Tracheal epithelial cell (primary cell): ENCODE data around the gene TRIP4. TPM values are rescaled to one million over a fixed set of nuclear protein-coding genes. Genes with fewer than 3 reads are reported as not detected.

Source experiments
- total RNA-seq: library from RNA; depleted of rRNA; stranded (reverse); fragments of >200 nt; gene quantifications from 2 replicates; pipeline ENCODE4 v1.2.1, GENCODE V29; 2014

TRIP4 gene
- total RNA-seq: 7.5 and 9.2 TPM in 2 replicates

DNA sequence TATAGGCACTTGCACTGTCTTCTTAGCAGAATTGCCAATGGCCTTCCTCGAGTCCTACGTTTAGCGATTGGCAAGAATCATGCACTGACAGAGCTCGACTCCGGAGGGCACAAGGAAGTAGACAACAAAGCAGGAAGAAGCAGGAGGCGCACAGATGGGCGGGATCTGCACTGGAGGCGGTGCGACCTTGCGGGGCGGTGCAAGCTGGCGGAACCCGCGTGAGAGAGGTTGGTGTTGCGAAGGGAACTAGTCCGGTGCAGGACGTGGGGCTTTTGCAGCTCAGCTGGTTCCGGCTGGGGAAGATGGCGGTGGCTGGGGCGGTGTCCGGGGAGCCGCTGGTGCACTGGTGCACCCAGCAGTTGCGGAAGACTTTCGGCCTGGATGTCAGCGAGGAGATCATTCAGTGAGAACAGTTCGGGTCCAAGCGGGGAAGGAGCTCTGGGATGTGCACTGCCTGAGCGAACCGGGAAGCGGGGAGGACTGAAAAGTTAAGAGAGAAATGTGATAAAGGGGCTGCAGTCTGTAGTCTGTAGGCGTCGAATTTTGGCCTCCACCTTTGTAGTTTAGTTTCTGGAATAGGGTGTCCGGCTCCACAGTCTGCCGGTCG is at the start of gene TRIP4:
Gene TRIP4 (plus strand): TSS at position 275 of the 607 bp plus-strand sequence. CDS start 28 bp downstream, at position 303.

DNA sequence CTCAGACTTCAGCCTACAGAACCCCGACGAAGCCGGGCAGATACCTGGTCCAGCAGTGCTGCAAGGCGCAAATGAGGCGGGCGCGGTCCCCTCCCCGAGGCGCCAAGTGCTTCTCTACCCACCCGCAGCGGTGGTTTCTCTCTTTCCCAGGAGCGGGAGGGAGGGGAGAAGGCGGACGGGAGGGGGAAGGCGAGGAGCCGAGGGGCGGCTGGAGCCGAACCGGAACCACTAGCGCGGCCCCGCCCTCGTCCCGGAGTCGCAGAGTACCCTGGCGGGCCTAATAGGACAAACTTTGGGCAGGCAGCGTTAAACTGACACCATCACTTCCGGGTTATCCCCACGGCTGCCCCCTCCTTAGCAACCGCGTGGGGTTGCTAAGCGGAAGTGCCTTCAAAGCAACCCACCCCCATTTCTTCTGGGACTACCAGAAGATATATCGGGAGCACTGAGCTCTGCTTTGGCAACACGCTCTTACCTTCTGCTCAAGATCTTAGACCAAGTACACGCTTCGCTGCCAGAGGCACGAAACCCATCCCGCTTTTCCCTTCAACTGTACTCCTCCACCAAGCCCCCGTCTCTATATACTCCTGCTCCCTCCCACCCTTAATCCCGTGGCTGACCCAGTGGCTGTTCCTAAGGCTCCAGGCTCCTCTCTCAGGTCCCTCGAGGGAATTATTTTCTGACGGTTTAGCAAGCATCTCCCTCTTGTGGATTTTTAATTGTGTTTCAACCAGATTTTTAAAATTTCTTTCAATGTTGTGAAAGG is 31.5 kb upstream of the TRIP4 start, which contains the start of gene CSNK1G1:
Gene CSNK1G1 (minus strand): TSS at position 230 of the 766 bp plus-strand sequence. CDS start 55,674 bp downstream, outside the sequence.

DNA sequence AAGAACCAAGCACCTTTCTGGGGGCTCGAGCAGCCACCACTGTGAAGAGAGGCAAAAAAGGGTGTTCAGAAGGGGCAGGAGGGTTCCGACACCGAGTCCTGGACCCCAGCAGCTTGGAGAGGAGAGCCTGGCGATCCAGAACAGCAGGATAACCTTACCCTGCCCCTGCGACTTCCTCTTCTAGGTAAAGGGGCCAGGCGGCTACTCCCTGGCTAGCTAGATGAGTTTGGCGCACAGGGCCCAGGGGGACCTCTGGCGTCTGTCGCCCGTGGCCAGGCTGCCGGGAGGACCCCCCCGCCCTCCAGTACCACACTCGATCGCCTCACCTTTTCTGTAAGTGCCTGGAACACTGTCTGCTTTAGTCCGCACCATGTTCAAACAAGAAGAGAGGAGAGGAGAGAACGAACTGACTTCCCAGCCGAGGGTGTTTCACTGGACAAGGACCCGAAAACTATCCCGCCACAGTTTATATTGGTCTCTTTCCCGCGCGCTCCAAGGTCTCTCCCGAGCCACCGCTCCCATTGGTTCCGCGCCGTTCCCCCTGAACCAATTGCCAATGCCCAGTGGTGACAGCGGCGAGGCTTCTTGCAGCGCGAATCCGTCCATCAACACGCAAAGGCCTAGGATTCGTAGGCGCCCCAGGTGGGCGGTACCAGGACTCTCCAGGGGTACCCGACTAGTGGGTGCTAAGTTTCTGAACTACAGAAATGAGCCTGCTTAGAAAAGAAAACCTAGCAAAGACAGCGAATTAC is 6.5 kb upstream of the TRIP4 start, which contains the start of gene PCLAF:
Gene PCLAF (minus strand): TSS at position 442 of the 752 bp plus-strand sequence. CDS start 70 bp downstream, at position 372.

DNA sequence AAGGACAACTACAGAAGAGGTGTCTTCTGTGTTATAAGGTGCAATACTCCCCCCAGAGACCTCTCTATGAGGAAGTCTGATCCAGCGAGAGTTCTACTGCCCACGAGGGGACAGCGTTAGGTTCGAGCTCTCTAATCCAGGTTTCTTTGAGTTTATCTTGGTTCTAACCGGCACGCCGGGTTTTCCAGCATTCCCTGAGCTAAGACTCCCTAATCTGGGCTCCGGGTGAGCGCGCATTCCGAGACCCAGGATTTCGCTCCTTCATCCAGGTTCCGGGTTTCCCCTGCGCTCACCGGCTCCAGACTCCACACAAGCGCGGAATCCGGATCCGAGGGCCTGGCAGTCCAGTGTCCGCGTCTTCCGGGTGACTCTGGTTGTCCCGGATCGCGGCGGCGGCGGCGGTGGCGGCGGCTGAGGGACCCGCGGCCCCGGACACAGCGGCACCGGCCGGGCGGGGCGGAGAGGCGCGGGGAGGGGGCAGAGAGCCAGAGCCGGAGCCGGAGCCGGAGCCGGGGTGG is 72.6 kb downstream of the TRIP4 start, which contains the start of gene ZNF609:
Gene ZNF609 (plus strand): TSS at position 373 of the 518 bp plus-strand sequence. CDS start 38,842 bp downstream, outside the sequence.

Other genes with a start within 250 kb of the TRIP4 start
- under 0.01 and 0.21 TPM in 2 replicates for gene SNX22, start 236.1 kb upstream of the TRIP4 start, total RNA-seq
- 457 and 754 TPM in 2 replicates for gene PPIB, start 224.8 kb upstream of the TRIP4 start, total RNA-seq
- 23.2 and 36.1 TPM in 2 replicates for gene CSNK1G1, start 31.7 kb upstream of the TRIP4 start, total RNA-seq
- 3.1 and 11.7 TPM in 2 replicates for gene PCLAF, start 6.4 kb upstream of the TRIP4 start, total RNA-seq
- 8.3 and 10.6 TPM in 2 replicates for gene ZNF609, start 72.7 kb downstream of the TRIP4 start, total RNA-seq